ENCODE measurements around the gene P2RY2.
"Not testable (repeated sequence)": the region's sequence is repeated elsewhere in the genome, so short reads cannot be mapped to it uniquely, and the experiment has no call there.

Gene P2RY2

GRCh38 chr11:73267906-73268540 lies 49.9 kb downstream of the P2RY2 start:
- DNase-seq (ENCODE audit: low read depth) = no peak

- DNase-seq (ENCODE audit: low read depth) = no peak
Measured at GRCh38 chr11:73268671-73269271, 50.7 kb downstream of the P2RY2 start.

GRCh38 chr11:73269459-73270015 lies 51.5 kb downstream of the P2RY2 start:
- no peak for DNase-seq (ENCODE audit: low read depth)

- no peak for DNase-seq (ENCODE audit: low read depth)
Measured at GRCh38 chr11:73270016-73270854, 52.2 kb downstream of the P2RY2 start.

- DNase-seq (ENCODE audit: low read depth) = no peak
Measured at GRCh38 chr11:73270855-73271477, 52.9 kb downstream of the P2RY2 start.

GRCh38 chr11:73271478-73271865 lies 53.4 kb downstream of the P2RY2 start:
- DNase-seq (ENCODE audit: low read depth) = not testable (repeated sequence)

GRCh38 chr11:73271936-73272679 lies 54.0 kb downstream of the P2RY2 start, which contains the start of gene P2RY6:
Gene P2RY6, plus strand, starts transcription at chr11:73272338. Its CDS starts 24,181 bp downstream, at chr11:73296519.
- no peak for DNase-seq (ENCODE audit: low read depth)

GRCh38 chr11:73272680-73273038 lies 54.6 kb downstream of the P2RY2 start:
- no peak for DNase-seq (ENCODE audit: low read depth)

GRCh38 chr11:73273222-73273895 lies 55.3 kb downstream of the P2RY2 start:
- DNase-seq (ENCODE audit: low read depth) = no peak

GRCh38 chr11:73274191-73274590 lies 56.1 kb downstream of the P2RY2 start:
- not testable (repeated sequence) for DNase-seq (ENCODE audit: low read depth)

GRCh38 chr11:73274722-73275380 lies 56.8 kb downstream of the P2RY2 start:
- no peak for DNase-seq (ENCODE audit: low read depth)

- DNase-seq (ENCODE audit: low read depth) = no peak
Measured at GRCh38 chr11:73275381-73275750, 57.3 kb downstream of the P2RY2 start.

GRCh38 chr11:73277467-73277866 lies 59.4 kb downstream of the P2RY2 start:
- DNase-seq (ENCODE audit: low read depth) = no peak

- DNase-seq (ENCODE audit: low read depth) = no peak
Measured at GRCh38 chr11:73280626-73281025, 62.5 kb downstream of the P2RY2 start.

GRCh38 chr11:73281201-73281741 lies 63.2 kb downstream of the P2RY2 start:
- DNase-seq (ENCODE audit: low read depth) = no peak

GRCh38 chr11:73281796-73282660 lies 63.9 kb downstream of the P2RY2 start:
- no peak for DNase-seq (ENCODE audit: low read depth)

GRCh38 chr11:73283276-73284000 lies 65.4 kb downstream of the P2RY2 start:
- DNase-seq (ENCODE audit: low read depth) = no peak

- DNase-seq (ENCODE audit: low read depth) = no peak
Measured at GRCh38 chr11:73284106-73284505, 66.0 kb downstream of the P2RY2 start.

GRCh38 chr11:73285721-73286120 lies 67.6 kb downstream of the P2RY2 start:
- no peak for DNase-seq (ENCODE audit: low read depth)
